Erythroblast (primary cell): ENCODE measurements around the gene CELF4.

ENCODE experiments used
- GATA1 ChIP-seq: IDR thresholded peaks from 2 replicates; pipeline ENCODE4 v1.6.1; 2011; ENCODE audit warnings: low read depth, mild to moderate bottlenecking, control low read depth, low read length, moderate library complexity
- POLR2A ChIP-seq: IDR thresholded peaks from 2 replicates; pipeline ENCODE4 v1.6.1; 2011; ENCODE audit warnings: mild to moderate bottlenecking, low read length

- TF ChIP-seq POLR2A (no peak), GATA1 (no peak)
Observed at GRCh38 chr18:37222999-37223378, 342.6 kb downstream of the CELF4 start.
